ENCODE data around the gene TCTN1.

The TCTN1 gene

GRCh38 chr12:110677982-110678381 lies 64.1 kb downstream of the TCTN1 start:
- no peak for DNase-seq (ENCODE audit: low read depth in 2 of 2, low spot score in 1 of 2)

GRCh38 chr12:110679201-110679600 lies 65.3 kb downstream of the TCTN1 start:
- no peak for DNase-seq (ENCODE audit: low read depth in 2 of 2, low spot score in 1 of 2)

- no peak for DNase-seq (ENCODE audit: low read depth in 2 of 2, low spot score in 1 of 2)
Observed at GRCh38 chr12:110680032-110680431, 66.1 kb downstream of the TCTN1 start.

- DNase-seq (ENCODE audit: low read depth in 2 of 2, low spot score in 1 of 2), result no peak
Observed at GRCh38 chr12:110683888-110684287, 70.0 kb downstream of the TCTN1 start.

- no peak for DNase-seq (ENCODE audit: low read depth in 2 of 2, low spot score in 1 of 2)
Observed at GRCh38 chr12:110684312-110684836, 70.4 kb downstream of the TCTN1 start.

- DNase-seq (ENCODE audit: low read depth in 2 of 2, low spot score in 1 of 2), result no peak
Observed at GRCh38 chr12:110686294-110686903, 72.5 kb downstream of the TCTN1 start.

- no peak for DNase-seq (ENCODE audit: low read depth in 2 of 2, low spot score in 1 of 2)
Observed at GRCh38 chr12:110687396-110688169, 73.7 kb downstream of the TCTN1 start.

GRCh38 chr12:110688446-110689280 lies 74.7 kb downstream of the TCTN1 start, which contains the start of gene HVCN1:
TSS of gene HVCN1 (minus strand) at chr12:110689115. CDS start at chr12:110683245, 5,870 bp downstream.
- no peak for DNase-seq (ENCODE audit: low read depth in 2 of 2, low spot score in 1 of 2)

- DNase-seq (ENCODE audit: low read depth in 2 of 2, low spot score in 1 of 2), result peak in 1 of 2 donors; percentile 15
Observed at GRCh38 chr12:110689281-110690126, 75.6 kb downstream of the TCTN1 start.

- no peak for DNase-seq (ENCODE audit: low read depth in 2 of 2, low spot score in 1 of 2)
Observed at GRCh38 chr12:110690127-110690430, 76.2 kb downstream of the TCTN1 start.

GRCh38 chr12:110693731-110694130 lies 79.8 kb downstream of the TCTN1 start:
- DNase-seq (ENCODE audit: low read depth in 2 of 2, low spot score in 1 of 2), result no peak

GRCh38 chr12:110694330-110694901 lies 80.5 kb downstream of the TCTN1 start:
- no peak for DNase-seq (ENCODE audit: low read depth in 2 of 2, low spot score in 1 of 2)

GRCh38 chr12:110696283-110696682 lies 82.4 kb downstream of the TCTN1 start:
- DNase-seq (ENCODE audit: low read depth in 2 of 2, low spot score in 1 of 2), result no peak

- DNase-seq (ENCODE audit: low read depth in 2 of 2, low spot score in 1 of 2), result no peak
Observed at GRCh38 chr12:110697236-110697635, 83.3 kb downstream of the TCTN1 start.

- DNase-seq (ENCODE audit: low read depth in 2 of 2, low spot score in 1 of 2), result peak; percentile 47 to 52
Observed at GRCh38 chr12:110698171-110698902, 84.4 kb downstream of the TCTN1 start.

Measured in stimulated activated CD8-positive, alpha-beta memory T cell treated with anti-CD3 and anti-CD28 coated beads, Interleukin-4, amount 100 ng/mL, for 4 hours (primary cell).